Spleen (tissue), 7 donors: ENCODE results near the gene PPAT.

Source experiments
- POLR2A ChIP-seq, 3 donors: fragments of 450-650 bp; IDR thresholded peaks; one replicate each; pipeline ENCODE4 v1.5.1; 2017; ENCODE audit warnings: antibody characterized with exemption in 3 of 3, mild to moderate bottlenecking in 1 of 3
- POLR2AphosphoS5 ChIP-seq, 3 donors: sonication (generic); formaldehyde crosslinking; IDR thresholded peaks; one replicate each; pipeline ENCODE4 v1.5.1; 2017; ENCODE audit warnings: antibody characterized with exemption in 3 of 3
- TF ChIP-seq, protein P1 (sequence below), 11 experiments: fragments of 200-600 bp in 7 of 11; fragments of 450-650 bp in 4 of 11; sonication (generic) in 4 of 11; IDR thresholded peaks in 8 of 11; conservative IDR thresholded peaks in 3 of 11; 1 replicate in 7 of 11; 2 replicates in 4 of 11; pipeline versions ENCODE4 v1.4.0 to v1.8.0; 2016 to 2021; ENCODE audit warnings: antibody characterized with exemption in 11 of 11, inconsistent platforms in 4 of 11, mild to moderate bottlenecking in 1 of 11
- donor health status: DM: no; HTN: no; CAD: no; lungs with moderate emphysema.
- donor health status: DM: no; HTN: no; CAD: no.
- donor health status: DM: no; HTN: no; CAD: no.

DNA sequence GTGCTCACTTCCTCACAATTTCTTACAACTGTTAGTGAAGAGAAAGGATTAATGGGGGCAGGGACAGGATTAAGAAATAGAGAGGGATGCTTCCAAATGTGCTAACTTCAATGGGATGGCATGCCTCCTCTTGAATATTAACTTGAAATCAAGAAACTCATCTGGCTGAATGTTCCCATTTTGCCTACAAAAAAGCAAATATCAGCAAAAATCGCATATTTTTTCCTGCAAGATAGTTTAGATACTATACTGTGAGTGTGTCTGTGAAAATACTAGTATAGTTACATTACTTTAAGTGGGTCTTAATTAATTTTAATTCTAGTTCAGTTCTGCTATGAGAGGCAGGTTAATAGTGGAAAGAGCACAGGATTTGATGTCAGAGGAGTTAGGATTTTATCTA, 5.6 kb upstream of the PPAT start:
- no peak for TF ChIP-seq POLR2A (IDR thresholded peaks at IDR 0.05)
- TF ChIP-seq, protein P1, sequence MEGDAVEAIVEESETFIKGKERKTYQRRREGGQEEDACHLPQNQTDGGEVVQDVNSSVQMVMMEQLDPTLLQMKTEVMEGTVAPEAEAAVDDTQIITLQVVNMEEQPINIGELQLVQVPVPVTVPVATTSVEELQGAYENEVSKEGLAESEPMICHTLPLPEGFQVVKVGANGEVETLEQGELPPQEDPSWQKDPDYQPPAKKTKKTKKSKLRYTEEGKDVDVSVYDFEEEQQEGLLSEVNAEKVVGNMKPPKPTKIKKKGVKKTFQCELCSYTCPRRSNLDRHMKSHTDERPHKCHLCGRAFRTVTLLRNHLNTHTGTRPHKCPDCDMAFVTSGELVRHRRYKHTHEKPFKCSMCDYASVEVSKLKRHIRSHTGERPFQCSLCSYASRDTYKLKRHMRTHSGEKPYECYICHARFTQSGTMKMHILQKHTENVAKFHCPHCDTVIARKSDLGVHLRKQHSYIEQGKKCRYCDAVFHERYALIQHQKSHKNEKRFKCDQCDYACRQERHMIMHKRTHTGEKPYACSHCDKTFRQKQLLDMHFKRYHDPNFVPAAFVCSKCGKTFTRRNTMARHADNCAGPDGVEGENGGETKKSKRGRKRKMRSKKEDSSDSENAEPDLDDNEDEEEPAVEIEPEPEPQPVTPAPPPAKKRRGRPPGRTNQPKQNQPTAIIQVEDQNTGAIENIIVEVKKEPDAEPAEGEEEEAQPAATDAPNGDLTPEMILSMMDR (IDR thresholded peaks at IDR 0.05 in 8 of 11, conservative IDR thresholded peaks at IDR 0.05 in 3 of 11), result no peak
- no peak for TF ChIP-seq POLR2AphosphoS5 (IDR thresholded peaks at IDR 0.05)
